ENCODE measurements around the gene ODAD3. TPM values are rescaled to one million over a fixed set of nuclear protein-coding genes. Genes with fewer than 3 reads are reported as not detected.

The ODAD3 gene
- total and polyA plus RNA-seq, 2 of the 13 experiments (the other 11 are each of a cell fraction or from before 2014, with no cell fraction given), result 0.04 to 0.08 TPM

GRCh38 chr19:11374433-11375142, 60.3 kb downstream of the ODAD3 start, which contains the start of gene SWSAP1 (continued):
- no peak for TF ChIP-seq KIAA2018 (CRISPR knock-in tag; IDR thresholded peaks at IDR 0.05; ENCODE audit: borderline replicate concordance)
- TF ChIP-seq ZMAT3 (CRISPR knock-in tag; conservative IDR thresholded peaks at IDR 0.05), result peak; percentile 82; the same call in 1 of the 2 replicates
- no peak for TF ChIP-seq ZNF3 (CRISPR knock-in tag; IDR thresholded peaks at IDR 0.05)
- no peak for TF ChIP-seq ZSCAN29 (CRISPR knock-in tag; conservative IDR thresholded peaks at IDR 0.05)
- TF ChIP-seq MYNN (CRISPR knock-in tag; IDR thresholded peaks at IDR 0.05; ENCODE audit: low read depth), result no peak; the same call in 1 of the 2 replicates
- TF ChIP-seq ZNF451 (CRISPR knock-in tag; IDR thresholded peaks at IDR 0.05), result peak; percentile 88
- no peak for TF ChIP-seq USF2 (IDR thresholded peaks at IDR 0.05; ENCODE audit: low read depth, low read length)
- TF ChIP-seq USF2 (CRISPR knock-in tag; IDR thresholded peaks at IDR 0.05; ENCODE audit: borderline replicate concordance), result no peak
- no peak for TF ChIP-seq ZBTB49 (CRISPR knock-in tag; IDR thresholded peaks at IDR 0.05; ENCODE audit: borderline replicate concordance)
- peak; percentile 72; the same call in 1 of the 2 replicates for TF ChIP-seq ARNT2 (CRISPR knock-in tag; IDR thresholded peaks at IDR 0.05; ENCODE audit: low read depth)
- TF ChIP-seq ASH2L (IDR thresholded peaks at IDR 0.05; ENCODE audit: insufficient read length, low read depth, low read length), result peak; percentile 92
- peak; percentile 81 for TF ChIP-seq ELF1 (CRISPR knock-in tag; IDR thresholded peaks at IDR 0.05)
- no peak for TF ChIP-seq ZNF207 (IDR thresholded peaks at IDR 0.05; ENCODE audit: borderline replicate concordance)
- TF ChIP-seq MNT (IDR thresholded peaks at IDR 0.05), result no peak; the same call in 1 of the 2 replicates
- TF ChIP-seq FLYWCH1 (CRISPR knock-in tag; IDR thresholded peaks at IDR 0.05), result no peak
